K562 (cell line): ENCODE measurements around the gene HMGN1. TPM values are rescaled to one million over a fixed set of nuclear protein-coding genes. Genes with fewer than 3 reads are reported as not detected.

ENCODE experiments used
- EP300 ChIP-seq: IDR thresholded peaks from 2 replicates; pipeline ENCODE4 v1.6.1; 2012; ENCODE audit warnings: low read length, improper control_type of control experiment
- FOXA1 ChIP-seq: fragments of 450-650 bp; IDR thresholded peaks from 2 replicates; pipeline ENCODE4 v1.6.1; 2016; ENCODE audit warnings: mild to moderate bottlenecking, borderline replicate concordance
- ILK ChIP-seq: fragments of 450-650 bp; IDR thresholded peaks from 2 replicates; pipeline ENCODE4 v1.6.1; 2016; ENCODE audit warnings: missing genetic modification characterization, low read depth, mild to moderate bottlenecking, missing compliant biosample characterization, moderate library complexity, borderline replicate concordance
- NFIX ChIP-seq: fragments of 250-450 bp; sonication (Bioruptor Pico); IDR thresholded peaks from 2 replicates; pipeline ENCODE4 v1.4.0; 2020; ENCODE audit warnings: low read depth, mild to moderate bottlenecking, moderate library complexity
- NONO ChIP-seq, 2 experiments: fragments of 200-400 bp in 1 of 2; fragments of 450-650 bp in 1 of 2; formaldehyde crosslinking in 1 of 2; IDR thresholded peaks; 2 replicates each; pipeline ENCODE4 v1.6.1; 2017; ENCODE audit warnings: low read depth in 2 of 2, mild to moderate bottlenecking in 2 of 2, moderate library complexity in 2 of 2, low read length in 1 of 2
- ZNF408 ChIP-seq: fragments of 250-450 bp; sonication (Bioruptor Pico); IDR thresholded peaks from 2 replicates; pipeline ENCODE4 v1.4.0; 2020; ENCODE audit warnings: low read depth, mild to moderate bottlenecking, moderate library complexity
- polyA plus RNA-seq, 8 experiments: library from polyadenylated mRNA; depleted of rRNA in 4 of 8; stranded (reverse) in 5 of 8; unstranded in 3 of 8; fragments of >200 nt; fragmentation: Nextera tagmentation in 2 of 8; fragmentation: Illumina TruSeq in 1 of 8; extraction: Ambion mirVana in 2 of 8; extraction: Trizol in 1 of 8; gene quantifications; 2 replicates each; pipeline versions ENCODE4 v1.2.1 to v1.2.3, GENCODE V29; 2011 to 2014; ENCODE audit warnings: inconsistent platforms in 1 of 8, missing spikeins in 1 of 8
- total RNA-seq, 7 experiments: library from RNA; depleted of rRNA in 6 of 7; stranded (reverse); fragments of >200 nt in 6 of 7; fragmentation: Illumina TruSeq in 2 of 7; extraction: Trizol in 2 of 7; gene quantifications; 2 replicates each; pipeline versions ENCODE4 v1.2.1 to v1.2.3, GENCODE V29; 2011 to 2021; ENCODE audit warnings: low replicate concordance in 1 of 7
- TF ChIP-seq, protein P1 (sequence below): fragments of 450-650 bp; IDR thresholded peaks from 2 replicates; pipeline ENCODE4 v1.6.1; 2016; ENCODE audit warnings: low read depth
- TF ChIP-seq, protein P2 (sequence below): fragments of 250-450 bp; sonication (Bioruptor Pico); IDR thresholded peaks from 2 replicates; pipeline ENCODE4 v1.8.0; 2021; ENCODE audit warnings: moderate library complexity, mild to moderate bottlenecking, inconsistent platforms

Gene HMGN1
- total and polyA plus RNA-seq, 9 of the 15 experiments (the other 6 are each of a cell fraction or from before 2014, with no cell fraction given) = 124 to 626 (median 498) TPM

DNA sequence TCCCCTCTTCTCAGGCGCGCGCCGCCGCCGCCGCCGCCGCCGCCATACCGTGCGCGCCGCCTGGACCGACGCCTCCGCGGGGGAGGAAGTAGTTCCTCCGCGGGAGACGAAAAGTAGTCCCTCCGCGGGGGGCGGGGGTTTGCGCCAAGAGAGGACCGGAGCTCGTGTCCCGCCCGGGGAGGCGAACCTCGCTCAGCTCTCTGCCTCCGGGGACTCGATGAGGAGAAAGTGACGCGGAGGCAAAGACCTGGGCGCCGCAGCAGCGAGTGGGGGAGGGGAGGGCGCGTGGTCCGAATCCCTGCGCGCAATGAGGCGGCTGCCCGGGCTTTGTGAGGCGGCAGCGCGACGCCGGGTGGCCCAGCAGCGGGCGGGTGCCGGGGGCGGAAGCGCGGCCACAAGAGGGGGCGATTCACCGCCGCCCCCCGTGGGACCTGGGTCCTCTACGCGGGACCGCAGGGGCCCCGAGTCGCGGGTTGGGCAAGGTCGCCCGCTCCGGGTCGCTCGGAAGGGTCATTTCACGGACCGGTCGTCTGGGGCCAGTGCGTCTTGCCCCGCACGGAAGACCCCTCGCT, 35.2 kb downstream of the HMGN1 start, which contains the start of gene BRWD1 (continued):
- TF ChIP-seq ZNF408 (CRISPR knock-in tag) (no peak), EP300 (peak; percentile 43), NONO (IDR thresholded peaks at IDR 0.05; ENCODE audit: low read depth in 2 of 2, low read length in 1 of 2) (peak; percentile 64 to 81; a peak in 3 of 4 replicates), ILK (tag) (no peak), FOXA1 (no peak), NFIX (CRISPR knock-in tag) (no peak)
- TF ChIP-seq, protein P1, sequence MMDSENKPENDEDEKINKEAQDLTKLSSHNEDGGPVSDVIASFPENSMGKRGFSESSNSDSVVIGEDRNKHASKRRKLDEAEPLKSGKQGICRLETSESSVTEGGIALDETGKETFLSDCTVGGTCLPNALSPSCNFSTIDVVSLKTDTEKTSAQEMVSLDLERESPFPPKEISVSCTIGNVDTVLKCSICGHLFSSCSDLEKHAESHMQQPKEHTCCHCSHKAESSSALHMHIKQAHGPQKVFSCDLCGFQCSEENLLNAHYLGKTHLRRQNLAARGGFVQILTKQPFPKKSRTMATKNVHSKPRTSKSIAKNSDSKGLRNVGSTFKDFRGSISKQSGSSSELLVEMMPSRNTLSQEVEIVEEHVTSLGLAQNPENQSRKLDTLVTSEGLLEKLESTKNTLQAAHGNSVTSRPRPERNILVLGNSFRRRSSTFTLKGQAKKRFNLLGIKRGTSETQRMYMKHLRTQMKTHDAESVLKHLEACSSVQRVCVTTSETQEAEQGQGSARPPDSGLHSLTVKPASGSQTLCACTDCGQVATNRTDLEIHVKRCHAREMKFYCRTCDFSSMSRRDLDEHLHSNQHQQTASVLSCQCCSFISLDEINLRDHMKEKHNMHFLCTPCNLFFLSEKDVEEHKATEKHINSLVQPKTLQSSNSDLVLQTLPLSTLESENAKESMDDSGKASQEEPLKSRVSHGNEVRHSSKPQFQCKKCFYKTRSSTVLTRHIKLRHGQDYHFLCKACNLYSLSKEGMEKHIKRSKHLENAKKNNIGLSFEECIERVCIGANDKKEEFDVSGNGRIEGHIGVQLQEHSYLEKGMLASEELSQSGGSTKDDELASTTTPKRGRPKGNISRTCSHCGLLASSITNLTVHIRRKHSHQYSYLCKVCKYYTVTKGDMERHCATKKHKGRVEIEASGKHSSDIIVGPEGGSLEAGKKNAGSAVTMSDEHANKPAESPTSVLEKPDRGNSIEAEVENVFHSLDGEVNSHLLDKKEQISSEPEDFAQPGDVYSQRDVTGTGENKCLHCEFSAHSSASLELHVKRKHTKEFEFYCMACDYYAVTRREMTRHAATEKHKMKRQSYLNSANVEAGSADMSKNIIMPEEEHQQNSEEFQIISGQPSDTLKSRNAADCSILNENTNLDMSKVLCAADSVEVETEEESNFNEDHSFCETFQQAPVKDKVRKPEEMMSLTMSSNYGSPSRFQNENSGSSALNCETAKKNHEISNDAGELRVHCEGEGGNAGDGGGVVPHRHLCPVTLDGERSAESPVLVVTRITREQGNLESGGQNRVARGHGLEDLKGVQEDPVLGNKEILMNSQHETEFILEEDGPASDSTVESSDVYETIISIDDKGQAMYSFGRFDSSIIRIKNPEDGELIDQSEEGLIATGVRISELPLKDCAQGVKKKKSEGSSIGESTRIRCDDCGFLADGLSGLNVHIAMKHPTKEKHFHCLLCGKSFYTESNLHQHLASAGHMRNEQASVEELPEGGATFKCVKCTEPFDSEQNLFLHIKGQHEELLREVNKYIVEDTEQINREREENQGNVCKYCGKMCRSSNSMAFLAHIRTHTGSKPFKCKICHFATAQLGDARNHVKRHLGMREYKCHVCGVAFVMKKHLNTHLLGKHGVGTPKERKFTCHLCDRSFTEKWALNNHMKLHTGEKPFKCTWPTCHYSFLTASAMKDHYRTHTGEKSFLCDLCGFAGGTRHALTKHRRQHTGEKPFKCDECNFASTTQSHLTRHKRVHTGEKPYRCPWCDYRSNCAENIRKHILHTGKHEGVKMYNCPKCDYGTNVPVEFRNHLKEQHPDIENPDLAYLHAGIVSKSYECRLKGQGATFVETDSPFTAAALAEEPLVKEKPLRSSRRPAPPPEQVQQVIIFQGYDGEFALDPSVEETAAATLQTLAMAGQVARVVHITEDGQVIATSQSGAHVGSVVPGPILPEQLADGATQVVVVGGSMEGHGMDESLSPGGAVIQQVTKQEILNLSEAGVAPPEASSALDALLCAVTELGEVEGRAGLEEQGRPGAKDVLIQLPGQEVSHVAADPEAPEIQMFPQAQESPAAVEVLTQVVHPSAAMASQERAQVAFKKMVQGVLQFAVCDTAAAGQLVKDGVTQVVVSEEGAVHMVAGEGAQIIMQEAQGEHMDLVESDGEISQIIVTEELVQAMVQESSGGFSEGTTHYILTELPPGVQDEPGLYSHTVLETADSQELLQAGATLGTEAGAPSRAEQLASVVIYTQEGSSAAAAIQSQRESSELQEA = no peak
- TF ChIP-seq, protein P2, sequence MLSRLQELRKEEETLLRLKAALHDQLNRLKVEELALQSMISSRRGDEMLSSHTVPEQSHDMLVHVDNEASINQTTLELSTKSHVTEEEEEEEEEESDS (CRISPR knock-in tag) = no peak
- TF ChIP-seq, all 486 proteins: peak for 255
